Spleen (tissue), 7 donors: Measurements from ENCODE around the gene MYO16.

Source experiments
- CTCF ChIP-seq, 11 experiments: fragments of 200-600 bp in 7 of 11; fragments of 450-650 bp in 4 of 11; sonication (generic) in 4 of 11; IDR thresholded peaks in 8 of 11; conservative IDR thresholded peaks in 3 of 11; 1 replicate in 7 of 11; 2 replicates in 4 of 11; pipeline versions ENCODE4 v1.4.0 to v1.8.0; 2016 to 2021; ENCODE audit warnings: antibody characterized with exemption in 11 of 11, inconsistent platforms in 4 of 11, mild to moderate bottlenecking in 1 of 11
- POLR2A ChIP-seq, 3 donors: fragments of 450-650 bp; IDR thresholded peaks; one replicate each; pipeline ENCODE4 v1.5.1; 2017; ENCODE audit warnings: antibody characterized with exemption in 3 of 3, mild to moderate bottlenecking in 1 of 3
- POLR2AphosphoS5 ChIP-seq, 3 donors: sonication (generic); formaldehyde crosslinking; IDR thresholded peaks; one replicate each; pipeline ENCODE4 v1.5.1; 2017; ENCODE audit warnings: antibody characterized with exemption in 3 of 3
- donor health status: DM: no; HTN: no; CAD: no; lungs with moderate emphysema.
- donor health status: DM: no; HTN: no; CAD: no.
- donor health status: DM: no; HTN: no; CAD: no.

- TF ChIP-seq POLR2A (IDR thresholded peaks at IDR 0.05) = no peak
- no peak for TF ChIP-seq CTCF (IDR thresholded peaks at IDR 0.05 in 8 of 11, conservative IDR thresholded peaks at IDR 0.05 in 3 of 11)
- no peak for TF ChIP-seq POLR2AphosphoS5 (IDR thresholded peaks at IDR 0.05)
Observed at GRCh38 chr13:108807841-108808240, 178.4 kb downstream of the MYO16 start.
